DMS79 (cell line): ENCODE results near the gene OR5B21.

Experiments used
- DNase-seq: peaks from one replicate; lab custom pipeline; 2025; lab: John Stamatoyannopoulos, UW

The OR5B21 gene

DNA sequence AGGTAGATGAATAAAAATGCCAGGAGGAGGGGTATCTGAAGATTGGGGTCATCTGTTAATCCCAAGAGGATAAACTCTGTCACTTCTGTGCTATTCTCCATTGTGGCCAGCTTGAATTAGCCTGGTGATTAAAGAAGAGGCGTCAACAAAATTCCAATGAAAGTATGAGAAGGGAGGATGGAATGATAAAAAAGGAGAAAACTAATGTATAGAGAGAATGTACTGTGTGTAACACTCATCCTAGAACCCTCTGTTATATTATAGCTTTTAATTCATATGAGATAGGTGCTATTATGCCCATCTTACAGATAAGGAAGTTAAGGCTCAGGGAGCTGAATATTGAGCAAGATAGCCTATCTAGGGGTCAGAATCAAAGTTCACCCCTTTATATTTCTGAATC, at the start of gene OR5B21:
Gene OR5B21, minus strand, starts transcription at position 101 of the 400 bp plus-strand sequence. Its CDS starts 0 bp downstream, at position 101.
- DNase-seq, result no peak

DNA sequence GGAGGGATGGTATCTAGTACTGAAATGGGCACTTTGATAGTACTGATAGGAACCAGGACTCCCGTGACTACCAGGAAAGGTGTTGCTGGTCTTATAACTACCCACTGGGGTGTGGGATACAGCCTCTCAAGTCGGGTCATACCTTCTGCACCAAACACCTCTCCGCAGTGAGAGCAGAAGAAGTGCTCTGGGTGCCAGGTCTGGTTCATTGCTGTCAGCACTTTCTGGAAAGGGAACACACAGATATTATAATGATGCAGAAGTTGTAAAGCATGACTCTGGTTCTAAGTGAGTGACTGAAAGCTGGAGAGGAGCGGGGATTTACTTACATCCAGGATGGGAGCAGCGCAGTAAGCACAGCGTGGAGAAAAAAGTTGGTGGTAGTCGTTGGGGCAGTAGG, 41.7 kb upstream of the OR5B21 start:
- no peak for DNase-seq

- no peak for DNase-seq
Measured at GRCh38 chr11:58546841-58547240, 38.9 kb upstream of the OR5B21 start.

DNA sequence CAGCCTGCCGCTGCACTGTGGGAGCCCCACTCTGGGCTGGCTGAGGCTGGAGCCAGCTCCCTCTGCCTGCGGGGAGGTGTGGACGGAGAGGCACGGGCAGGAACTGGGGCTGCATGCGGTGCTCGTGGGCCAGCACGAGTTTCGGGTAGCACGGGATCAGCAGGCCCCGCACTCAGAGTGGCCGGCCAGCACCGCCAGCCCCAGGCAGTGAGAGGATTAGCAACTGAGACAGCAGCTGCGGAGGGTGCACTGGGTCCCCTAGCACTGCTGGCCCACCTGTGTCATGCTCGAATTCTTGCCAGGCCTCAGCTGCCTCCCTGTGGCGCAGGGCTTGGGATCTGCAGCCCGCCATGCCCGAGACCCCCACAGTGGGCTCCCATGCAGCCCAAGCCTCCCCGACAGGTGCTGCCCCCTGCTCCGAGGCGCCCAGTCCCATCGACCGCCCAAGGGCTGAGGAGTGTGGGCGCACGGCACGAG, 24.0 kb upstream of the OR5B21 start:
- no peak for DNase-seq

- no peak for DNase-seq
Measured at GRCh38 chr11:58530236-58530635, 22.3 kb upstream of the OR5B21 start.

- DNase-seq, result no peak
Measured at GRCh38 chr11:58527429-58527828, 19.5 kb upstream of the OR5B21 start.

DNA sequence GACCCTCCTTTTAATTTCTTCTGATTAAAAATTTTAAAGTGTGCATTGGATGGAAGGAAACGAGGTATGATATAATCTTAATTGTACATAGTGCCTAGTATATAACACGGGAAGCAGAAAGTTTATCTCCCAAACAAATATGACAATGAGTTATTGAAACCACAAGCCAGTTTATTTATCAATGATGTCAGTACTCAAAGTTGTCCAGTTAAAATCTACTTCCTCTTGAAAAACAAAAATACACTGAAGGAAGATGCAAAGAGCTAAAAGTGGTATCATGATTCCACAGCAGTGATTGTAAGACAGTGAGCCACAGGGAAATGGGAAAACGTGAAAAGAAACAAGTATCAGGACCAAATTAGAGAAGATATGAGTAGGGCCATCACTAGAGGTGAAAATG, 18.8 kb upstream of the OR5B21 start:
- DNase-seq, result no peak

DNA sequence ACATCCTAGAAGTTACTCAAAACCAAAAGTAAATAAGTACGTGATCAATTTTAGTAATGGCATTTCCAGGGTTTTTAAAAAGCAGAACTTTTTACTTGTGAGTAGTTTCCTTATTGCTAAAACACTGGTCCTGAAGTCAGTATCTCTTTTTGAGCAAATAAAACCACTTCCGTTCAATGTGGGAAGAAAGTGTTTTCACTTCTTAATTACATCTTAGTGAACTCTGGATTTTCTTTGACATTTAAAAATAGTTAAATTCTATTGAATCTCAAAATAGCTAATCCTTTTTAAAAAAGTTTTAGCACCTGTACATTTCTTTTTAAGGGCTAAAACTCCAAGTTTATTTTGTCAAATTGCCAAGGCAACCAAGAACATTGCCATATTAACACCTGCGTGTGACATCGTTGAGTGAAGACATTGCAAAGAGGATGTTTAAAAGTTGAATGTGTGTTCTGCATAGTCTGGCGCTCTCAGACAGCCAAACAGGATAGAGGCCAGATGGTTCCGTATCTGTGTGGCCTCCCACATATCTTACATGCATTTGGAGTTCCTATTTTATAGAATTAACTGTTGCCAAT, 17.2 kb upstream of the OR5B21 start:
- DNase-seq, result no peak

- DNase-seq, result peak; percentile 22
Measured at GRCh38 chr11:58524232-58525036, 16.5 kb upstream of the OR5B21 start.

GRCh38 chr11:58513747-58514367, 6.0 kb upstream of the OR5B21 start:
- DNase-seq, result no peak

- DNase-seq, result no peak
Measured at GRCh38 chr11:58511636-58512035, 3.7 kb upstream of the OR5B21 start.

DNA sequence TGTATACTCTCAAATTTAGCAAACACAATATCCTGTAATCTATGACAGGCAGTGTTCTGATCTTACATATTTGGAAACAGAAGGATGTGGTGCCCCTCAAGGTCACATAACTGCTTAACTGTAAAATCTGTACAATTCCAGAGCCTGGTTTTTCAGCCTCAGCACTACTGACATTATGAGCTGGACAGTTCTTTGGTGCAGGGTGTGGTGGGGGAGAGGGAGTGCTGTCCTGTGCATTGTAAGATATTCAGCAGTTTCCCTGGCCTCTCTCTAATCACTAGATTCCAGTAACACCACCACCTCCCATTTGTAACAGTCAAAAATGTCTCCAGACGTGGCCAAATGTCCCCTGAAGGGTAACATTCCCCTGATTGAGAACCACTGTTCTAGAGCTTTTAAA, 1.8 kb upstream of the OR5B21 start:
- no peak for DNase-seq

DNA sequence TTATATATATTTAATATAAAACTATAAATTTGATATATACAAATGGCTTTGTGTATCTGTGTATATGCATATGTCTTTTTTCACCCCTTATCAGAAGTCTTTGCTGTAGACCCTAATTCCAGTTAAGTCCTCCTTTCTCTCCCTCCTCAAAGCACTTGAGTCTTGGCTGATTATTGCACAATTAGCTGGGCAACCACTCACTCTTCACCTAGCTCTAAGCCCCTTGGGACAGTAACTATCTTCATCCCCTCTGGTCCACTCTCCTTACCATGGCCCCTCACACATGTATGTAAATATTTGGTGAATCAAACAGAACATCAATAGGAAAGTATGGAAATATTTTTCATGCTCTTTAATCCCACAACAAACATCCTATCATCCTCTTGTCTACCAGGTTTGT, 909 bp upstream of the OR5B21 start:
- no peak for DNase-seq

DNA sequence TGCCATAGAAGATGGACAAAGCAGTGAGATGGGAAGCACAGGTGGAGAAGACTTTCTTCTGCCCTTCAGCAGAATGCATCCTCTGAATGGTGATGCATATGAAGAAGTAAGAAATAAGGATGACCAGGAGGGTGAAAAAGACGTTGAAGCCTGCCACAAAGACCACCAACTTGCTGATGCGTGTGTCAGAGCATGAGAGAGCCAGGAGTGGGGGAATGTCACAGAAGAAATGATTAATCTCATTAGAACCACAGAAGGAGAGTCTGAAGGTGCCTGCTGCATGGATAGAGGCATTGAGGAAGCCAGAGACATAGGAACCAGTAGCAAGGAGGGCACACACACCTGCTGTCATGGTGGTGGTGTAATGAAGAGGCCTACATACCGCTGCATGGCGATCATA, 550 bp downstream of the OR5B21 start:
- DNase-seq, result no peak

- no peak for DNase-seq
Measured at GRCh38 chr11:58506935-58507334, 970 bp downstream of the OR5B21 start.

DNA sequence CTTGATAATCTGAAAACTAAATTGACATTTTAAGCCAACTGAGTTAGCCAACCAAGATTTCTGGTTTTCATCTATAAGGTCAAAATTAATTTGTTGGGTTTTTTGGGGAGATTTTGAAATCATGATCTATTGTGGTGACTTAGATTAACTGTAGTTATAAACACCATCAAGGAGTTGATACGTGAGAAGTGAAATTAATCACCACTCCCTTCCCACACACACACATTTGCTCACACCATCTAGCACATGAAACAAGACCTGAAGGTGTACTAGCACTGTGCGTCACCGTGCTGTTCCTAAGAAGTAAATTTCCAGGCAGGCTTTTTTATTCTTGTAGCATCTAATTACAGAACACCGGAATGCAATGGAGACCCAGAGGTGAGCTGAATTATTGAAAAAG, 2.1 kb downstream of the OR5B21 start:
- no peak for DNase-seq

GRCh38 chr11:58504232-58504631, 3.7 kb downstream of the OR5B21 start:
- no peak for DNase-seq

DNA sequence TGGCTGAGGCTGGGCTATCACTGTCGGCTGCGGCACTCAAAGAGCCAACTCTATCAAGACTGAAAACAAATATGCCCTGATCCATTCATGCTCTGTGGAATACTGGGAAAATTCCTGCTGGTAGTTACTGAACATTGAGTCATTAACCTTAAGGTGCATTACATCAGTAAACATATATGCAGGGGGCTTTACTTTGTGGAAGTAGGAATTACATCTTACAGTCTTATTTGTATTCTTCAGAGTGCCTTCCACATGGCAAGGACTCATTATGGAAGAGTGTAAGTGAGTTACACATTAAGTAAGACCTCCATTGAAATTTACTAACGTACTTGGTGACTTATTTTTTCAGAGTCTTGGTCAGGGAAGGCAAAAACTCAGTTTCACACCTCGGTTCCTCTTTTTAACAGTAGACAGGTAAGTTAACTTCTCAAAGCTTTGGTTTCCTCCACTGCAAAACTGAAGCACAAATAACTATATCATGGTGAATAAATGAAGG, 4.5 kb downstream of the OR5B21 start:
- no peak for DNase-seq

DNA sequence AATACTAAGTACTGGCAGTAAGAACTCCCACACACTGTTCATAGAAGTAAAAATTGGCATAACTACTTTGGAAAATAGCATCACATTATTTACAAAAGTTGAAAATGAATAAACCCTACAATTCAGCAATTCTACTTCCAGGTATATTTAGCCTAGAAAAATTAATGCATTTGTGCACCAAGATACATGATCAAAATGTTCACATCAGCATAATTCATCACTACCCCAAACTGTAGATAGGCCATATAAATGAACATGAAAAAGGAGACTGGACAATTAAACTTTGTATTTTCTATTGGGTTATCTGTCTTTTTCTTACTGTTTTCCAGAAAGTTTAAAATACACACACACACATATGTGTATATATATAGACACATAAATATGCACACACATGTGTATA, 5.9 kb downstream of the OR5B21 start:
- no peak for DNase-seq

GRCh38 chr11:58498464-58498863, 9.4 kb downstream of the OR5B21 start:
- DNase-seq, result no peak

GRCh38 chr11:58497951-58498350, 10.0 kb downstream of the OR5B21 start:
- no peak for DNase-seq

DNA sequence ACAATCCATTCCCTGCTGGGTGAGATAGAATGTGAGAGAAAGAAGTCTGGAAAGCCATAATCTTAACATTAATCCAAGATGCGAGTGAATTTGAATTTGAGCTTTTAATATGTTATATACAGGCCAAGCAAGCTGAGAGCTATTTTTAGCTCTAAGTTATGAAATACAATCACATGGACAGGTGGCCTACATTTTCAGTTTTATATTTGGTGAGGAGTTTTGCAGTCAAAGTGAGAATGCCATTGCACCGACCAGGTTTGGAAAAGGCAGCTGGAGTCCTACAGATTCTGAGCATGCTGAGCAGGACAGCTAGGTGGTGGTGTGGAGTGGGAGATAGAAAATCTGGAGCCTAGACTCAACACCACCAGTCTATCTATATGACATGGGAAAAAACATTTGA, 12.0 kb downstream of the OR5B21 start:
- no peak for DNase-seq

GRCh38 chr11:58494101-58494500, 13.8 kb downstream of the OR5B21 start:
- no peak for DNase-seq
